ENCODE measurements around the gene AKR1C3.

DNA sequence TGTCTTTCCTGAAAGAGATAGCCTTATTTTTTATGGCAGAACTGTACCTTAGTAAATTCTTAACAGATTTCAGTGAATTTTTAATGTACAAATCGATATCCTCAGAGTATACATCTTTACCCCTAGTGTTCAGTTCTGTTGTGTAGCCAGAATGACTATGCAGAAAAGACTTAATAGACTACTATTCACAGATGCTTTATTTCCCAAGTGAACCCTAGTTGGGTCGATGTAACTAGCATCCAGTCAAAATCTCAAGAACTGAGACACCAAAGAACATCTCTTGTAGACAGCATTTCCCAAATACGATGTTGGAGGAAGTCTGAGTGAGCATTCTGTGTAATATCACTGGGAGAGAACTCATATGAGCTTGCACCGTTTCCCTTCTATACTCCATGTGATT, 1.5 kb downstream of the AKR1C3 start:
- TF ChIP-seq, protein P1, sequence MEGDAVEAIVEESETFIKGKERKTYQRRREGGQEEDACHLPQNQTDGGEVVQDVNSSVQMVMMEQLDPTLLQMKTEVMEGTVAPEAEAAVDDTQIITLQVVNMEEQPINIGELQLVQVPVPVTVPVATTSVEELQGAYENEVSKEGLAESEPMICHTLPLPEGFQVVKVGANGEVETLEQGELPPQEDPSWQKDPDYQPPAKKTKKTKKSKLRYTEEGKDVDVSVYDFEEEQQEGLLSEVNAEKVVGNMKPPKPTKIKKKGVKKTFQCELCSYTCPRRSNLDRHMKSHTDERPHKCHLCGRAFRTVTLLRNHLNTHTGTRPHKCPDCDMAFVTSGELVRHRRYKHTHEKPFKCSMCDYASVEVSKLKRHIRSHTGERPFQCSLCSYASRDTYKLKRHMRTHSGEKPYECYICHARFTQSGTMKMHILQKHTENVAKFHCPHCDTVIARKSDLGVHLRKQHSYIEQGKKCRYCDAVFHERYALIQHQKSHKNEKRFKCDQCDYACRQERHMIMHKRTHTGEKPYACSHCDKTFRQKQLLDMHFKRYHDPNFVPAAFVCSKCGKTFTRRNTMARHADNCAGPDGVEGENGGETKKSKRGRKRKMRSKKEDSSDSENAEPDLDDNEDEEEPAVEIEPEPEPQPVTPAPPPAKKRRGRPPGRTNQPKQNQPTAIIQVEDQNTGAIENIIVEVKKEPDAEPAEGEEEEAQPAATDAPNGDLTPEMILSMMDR (conservative IDR thresholded peaks at IDR 0.05; ENCODE audit: low read length): no peak
- no peak for TF ChIP-seq EZH2phosphoT487 (IDR thresholded peaks at IDR 0.05; ENCODE audit: borderline replicate concordance, low read depth, low read length)
